Measurements from ENCODE around the gene TUBAL3. TPM values are rescaled to one million over a fixed set of nuclear protein-coding genes. Genes with fewer than 3 reads are reported as not detected.

TUBAL3 gene
- total and polyA plus RNA-seq, 11 donors, result 0.12 to 2.8 (median 0.33) TPM

GRCh38 chr10:5369362-5370158, 35.1 kb downstream of the TUBAL3 start:
- Histone ChIP-seq H3K9me3 (no peaks in the 10 kb centered on the region), H3K27me3 (peaks cover 0 to 29% (median 0%) of the 10 kb centered on the region in 9 donors), H3K27ac (no peak overlapping the region), H3K4me1 (no peaks in the 10 kb centered on the region), H3K36me3 (no peaks in the 10 kb centered on the region), H3K4me3 (no peak overlapping the region)
- TF ChIP-seq, protein P1, sequence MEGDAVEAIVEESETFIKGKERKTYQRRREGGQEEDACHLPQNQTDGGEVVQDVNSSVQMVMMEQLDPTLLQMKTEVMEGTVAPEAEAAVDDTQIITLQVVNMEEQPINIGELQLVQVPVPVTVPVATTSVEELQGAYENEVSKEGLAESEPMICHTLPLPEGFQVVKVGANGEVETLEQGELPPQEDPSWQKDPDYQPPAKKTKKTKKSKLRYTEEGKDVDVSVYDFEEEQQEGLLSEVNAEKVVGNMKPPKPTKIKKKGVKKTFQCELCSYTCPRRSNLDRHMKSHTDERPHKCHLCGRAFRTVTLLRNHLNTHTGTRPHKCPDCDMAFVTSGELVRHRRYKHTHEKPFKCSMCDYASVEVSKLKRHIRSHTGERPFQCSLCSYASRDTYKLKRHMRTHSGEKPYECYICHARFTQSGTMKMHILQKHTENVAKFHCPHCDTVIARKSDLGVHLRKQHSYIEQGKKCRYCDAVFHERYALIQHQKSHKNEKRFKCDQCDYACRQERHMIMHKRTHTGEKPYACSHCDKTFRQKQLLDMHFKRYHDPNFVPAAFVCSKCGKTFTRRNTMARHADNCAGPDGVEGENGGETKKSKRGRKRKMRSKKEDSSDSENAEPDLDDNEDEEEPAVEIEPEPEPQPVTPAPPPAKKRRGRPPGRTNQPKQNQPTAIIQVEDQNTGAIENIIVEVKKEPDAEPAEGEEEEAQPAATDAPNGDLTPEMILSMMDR (IDR thresholded peaks at IDR 0.05), result no peak
- no peak for TF ChIP-seq POLR2A (IDR thresholded peaks at IDR 0.05)
- 73 to 86% (median 82%) methylated on average over 16 of the region's 16 CpGs for WGBS, 4 donors
- no peak for ATAC-seq
- intact Hi-C loops (cut with DNase I), result no loop called here
- no peak for DNase-seq

GRCh38 chr10:5365928-5366327, 38.7 kb downstream of the TUBAL3 start:
- intact Hi-C loops (cut with DNase I), result no loop called here
- no peaks in the 10 kb centered on the region for H3K4me1 ChIP-seq
- DNase-seq (no peak), ATAC-seq (no peak)
- no peak overlapping the region for H3K27ac ChIP-seq
- H3K36me3 ChIP-seq, result no peaks in the 10 kb centered on the region
- H3K27me3 ChIP-seq, result peaks cover 0 to 41% (median 6%) of the 10 kb centered on the region in 9 donors
- H3K4me3 ChIP-seq, result no peak overlapping the region
- no peaks in the 10 kb centered on the region for H3K9me3 ChIP-seq
- TF ChIP-seq POLR2A (IDR thresholded peaks at IDR 0.05), result no peak
- TF ChIP-seq, protein P1 (IDR thresholded peaks at IDR 0.05), result no peak
- 21 to 38% (median 30%) methylated on average over 5 of the region's 5 CpGs for WGBS, 4 donors

DNA sequence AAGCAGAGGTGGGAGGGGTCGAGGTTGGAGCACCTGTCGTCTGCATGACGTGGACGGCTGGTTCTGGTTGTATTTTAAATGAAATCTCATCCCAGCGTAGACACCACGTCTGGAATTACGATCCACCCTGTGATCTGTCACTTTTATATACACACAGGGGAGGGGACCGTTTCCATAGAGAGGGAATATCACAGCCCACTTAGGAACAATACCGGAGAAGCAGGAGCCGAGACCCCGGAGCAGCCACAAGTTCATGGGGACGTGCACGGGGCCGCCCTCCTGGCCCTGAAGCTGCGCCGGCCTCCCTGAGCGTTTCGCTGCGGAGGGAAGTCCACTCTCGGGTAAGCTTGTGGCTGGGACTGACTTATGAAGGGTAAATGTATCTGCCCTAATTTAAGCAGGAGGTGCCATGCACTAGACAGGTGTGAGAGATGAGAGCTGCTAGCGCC, 39.7 kb downstream of the TUBAL3 start, which contains the start of gene UCN3:
Gene UCN3 (plus strand): TSS at position 77 of the 449 bp plus-strand sequence. CDS start 8,755 bp downstream, outside the sequence.
- ATAC-seq, result no peak
- H3K4me1 ChIP-seq, result no peaks in the 10 kb centered on the region
- intact Hi-C loops (cut with DNase I), result no loop called here

GRCh38 chr10:5364374-5364773, 40.3 kb downstream of the TUBAL3 start:
- WGBS, 4 donors, result 89 to 90% (median 89%) methylated on average over 11 of the region's 11 CpGs
- H3K27me3 ChIP-seq, result peaks cover 0 to 51% (median 6%) of the 10 kb centered on the region in 9 donors
- no peak for ATAC-seq

More for the DNA sequence above, 39.7 kb downstream of the TUBAL3 start, which contains the start of gene UCN3:
- no peaks in the 10 kb centered on the region for H3K36me3 ChIP-seq
- no peaks in the 10 kb centered on the region for H3K9me3 ChIP-seq
- no peak for DNase-seq
- H3K4me3 ChIP-seq, result no peak within 1 kb of the TSS
- H3K27ac ChIP-seq, result no peak within 1 kb of the TSS
- TF ChIP-seq POLR2A (IDR thresholded peaks at IDR 0.05), result no peak
- TF ChIP-seq, protein P1 (IDR thresholded peaks at IDR 0.05), result no peak
- H3K27me3 ChIP-seq, result peaks cover 0 to 45% (median 6%) of the 10 kb centered on the region in 9 donors
- 72 to 85% (median 75%) methylated on average over 21 of the region's 21 CpGs for WGBS, 4 donors

More at GRCh38 chr10:5364374-5364773, 40.3 kb downstream of the TUBAL3 start:
- no peak overlapping the region for H3K4me3 ChIP-seq
- DNase-seq, result no peak
- no peaks in the 10 kb centered on the region for H3K36me3 ChIP-seq
- TF ChIP-seq, protein P1 (IDR thresholded peaks at IDR 0.05), result no peak
- TF ChIP-seq POLR2A (IDR thresholded peaks at IDR 0.05), result no peak
- H3K27ac ChIP-seq, result no peak overlapping the region
- intact Hi-C loops (cut with DNase I), result no loop called here
- no peaks in the 10 kb centered on the region for H3K4me1 ChIP-seq
- H3K9me3 ChIP-seq, result no peaks in the 10 kb centered on the region
